Keratinocyte (primary cell): ENCODE data around the gene PPP1R2B. TPM values are rescaled to one million over a fixed set of nuclear protein-coding genes. Genes with fewer than 3 reads are reported as not detected.

Source experiments
- DNase-seq: peaks from one replicate; pipeline ENCODE4 v3.0.0-alpha.2; 2011; ENCODE audit warnings: low read depth, missing footprints, low spot score
- FAIRE-seq: peaks from 2 replicates; lab custom pipeline; 2011; peaks lifted over from hg19 to GRCh38; lab: Jason Lieb, UNC
- H2AFZ ChIP-seq: 2 replicates; pipeline ENCODE4 v1.6.0; 2012; ENCODE audit warnings: low read length, control low read depth, inconsistent platforms; ENCODE audit not compliant: control insufficient read depth
- H3K27ac ChIP-seq: 2 replicates; pipeline ENCODE4 v1.5.1; 2011; ENCODE audit warnings: low read length; ENCODE audit not compliant: control insufficient read depth, insufficient read depth
- H3K27me3 ChIP-seq: 3 replicates; pipeline ENCODE4 v1.6.0; 2011; ENCODE audit warnings: low read length; ENCODE audit not compliant: control insufficient read depth, insufficient read depth; ENCODE audit errors: extremely low read depth
- H3K36me3 ChIP-seq, 2 experiments: 2 replicates in 1 of 2; 3 replicates in 1 of 2; pipeline ENCODE4 v1.5.1; 2011; ENCODE audit warnings: low read length in 2 of 2, mild to moderate bottlenecking in 1 of 2; ENCODE audit not compliant: control insufficient read depth in 2 of 2, insufficient read depth in 2 of 2; ENCODE audit errors: extremely low read depth in 1 of 2
- H3K4me1 ChIP-seq: 3 replicates; pipeline ENCODE4 v1.5.1; 2011; ENCODE audit warnings: low read length; ENCODE audit not compliant: control insufficient read depth, insufficient read depth; ENCODE audit errors: extremely low read depth
- H3K4me2 ChIP-seq: 3 replicates; pipeline ENCODE4 v1.6.0; 2011; ENCODE audit warnings: low read depth, low read length; ENCODE audit not compliant: control insufficient read depth, insufficient read depth; ENCODE audit errors: extremely low read depth
- H3K4me3 ChIP-seq, 3 experiments: fragments of 200-600 bp in 1 of 3; sonication (generic) in 1 of 3; 2 replicates in 2 of 3; 3 replicates in 1 of 3; pipeline ENCODE4 v1.5.1; 2011 to 2016; ENCODE audit warnings: low read length in 3 of 3, mild to moderate bottlenecking in 3 of 3, control low read depth in 2 of 3, inconsistent platforms in 1 of 3, low read depth in 1 of 3, mixed read lengths in 1 of 3, mixed run types in 1 of 3, moderate library complexity in 1 of 3; ENCODE audit not compliant: control insufficient read depth in 2 of 3, insufficient read depth in 2 of 3; ENCODE audit errors: extremely low read depth in 1 of 3
- H3K79me2 ChIP-seq: 2 replicates; pipeline ENCODE4 v1.6.0; 2012; ENCODE audit warnings: low read length; ENCODE audit not compliant: control insufficient read depth, insufficient read depth
- H3K9ac ChIP-seq: 3 replicates; pipeline ENCODE4 v1.6.0; 2011; ENCODE audit warnings: low read length; ENCODE audit not compliant: control insufficient read depth, insufficient read depth; ENCODE audit errors: extremely low read depth
- H3K9me1 ChIP-seq: 3 replicates; pipeline ENCODE4 v1.6.0; 2011; ENCODE audit warnings: low read length; ENCODE audit not compliant: control insufficient read depth, insufficient read depth; ENCODE audit errors: extremely low read depth
- H3K9me3 ChIP-seq: 2 replicates; pipeline ENCODE4 v1.5.1; 2012; ENCODE audit warnings: low read depth, low read length; ENCODE audit not compliant: control insufficient read depth
- H4K20me1 ChIP-seq: 3 replicates; pipeline ENCODE4 v1.6.0; 2011; ENCODE audit warnings: low read length; ENCODE audit not compliant: control insufficient read depth, insufficient read depth; ENCODE audit errors: extremely low read depth
- EZH2 ChIP-seq: IDR thresholded peaks from one replicate; pipeline ENCODE4 v1.6.1; 2012; ENCODE audit warnings: inconsistent platforms, mild to moderate bottlenecking, low read length, moderate library complexity
- dilution Hi-C: fragments of 300-500 bp; cut with MboI; formaldehyde crosslinking; loops from one replicate; pipeline ENCODE4 v1.7.0; 2020; ENCODE audit warnings: low sequenced_read_pairs; ENCODE audit not compliant: extremely low pct_ligation_motif_present
- polyA plus RNA-seq, 5 experiments: library from polyadenylated mRNA; depleted of rRNA in 3 of 5; stranded (reverse) in 3 of 5; stranded (forward) in 1 of 5; unstranded in 1 of 5; fragments of >200 nt; gene quantifications; 1 replicate in 1 of 5; 2 replicates in 3 of 5; 3 replicates in 1 of 5; pipeline versions ENCODE4 v1.2.1 to v1.2.3, GENCODE V29; 2011 to 2012; ENCODE audit warnings: missing spikeins in 2 of 5, low read depth in 1 of 5, low replicate concordance in 1 of 5
- TF ChIP-seq, protein P1 (sequence below), 3 experiments: IDR thresholded peaks in 1 of 3; conservative IDR thresholded peaks in 1 of 3; optimal IDR thresholded peaks in 1 of 3; 2 replicates in 2 of 3; 3 replicates in 1 of 3; pipeline versions ENCODE3 to v1.5.1; 2011; ENCODE audit warnings: low read length in 3 of 3, mild to moderate bottlenecking in 3 of 3, moderate library complexity in 2 of 3, control low read depth in 1 of 3, inconsistent platforms in 1 of 3; ENCODE audit not compliant: insufficient read depth in 2 of 3; ENCODE audit errors: extremely low read depth in 1 of 3

Gene PPP1R2B
- polyA plus RNA-seq, 1 donor (not counting 4 experiments of a cell fraction or from before 2014, with no cell fraction given), result 0.05 TPM

DNA sequence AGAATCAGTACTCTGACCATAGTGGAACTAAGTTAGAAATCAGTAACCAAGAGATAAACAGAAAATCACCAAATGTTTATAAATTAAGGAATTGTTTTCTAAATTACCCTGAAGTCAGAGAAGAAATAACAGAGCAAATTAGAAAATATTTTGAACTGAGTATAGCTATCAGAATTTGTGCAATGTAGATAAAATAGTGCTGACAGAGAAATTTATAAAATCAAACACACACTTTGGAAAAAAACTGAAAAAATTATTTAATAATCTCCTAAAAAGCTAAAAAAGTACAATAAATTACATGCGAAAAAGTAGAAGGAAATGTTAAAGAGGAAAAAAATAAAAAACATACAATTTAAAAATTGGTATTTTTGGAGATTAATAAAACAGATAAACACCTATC lies 37.1 kb upstream of the PPP1R2B start:
- no peak for DNase-seq
- FAIRE-seq, result no peak
- Histone ChIP-seq H3K9me3 (no peaks in the 10 kb centered on the region), H3K27me3 (no peaks in the 10 kb centered on the region), H3K9me1 (no peaks in the 10 kb centered on the region), H3K9ac (no peak overlapping the region), H3K79me2 (no peaks in the 10 kb centered on the region), H3K27ac (no peak overlapping the region), H3K36me3 (no peaks in the 10 kb centered on the region), H3K4me2 (no peak overlapping the region), H2AFZ (no peak overlapping the region), H3K4me1 (no peaks in the 10 kb centered on the region), H4K20me1 (no peaks in the 10 kb centered on the region), H3K4me3 (no peak overlapping the region)
- TF ChIP-seq EZH2, result no peak
- TF ChIP-seq, protein P1, sequence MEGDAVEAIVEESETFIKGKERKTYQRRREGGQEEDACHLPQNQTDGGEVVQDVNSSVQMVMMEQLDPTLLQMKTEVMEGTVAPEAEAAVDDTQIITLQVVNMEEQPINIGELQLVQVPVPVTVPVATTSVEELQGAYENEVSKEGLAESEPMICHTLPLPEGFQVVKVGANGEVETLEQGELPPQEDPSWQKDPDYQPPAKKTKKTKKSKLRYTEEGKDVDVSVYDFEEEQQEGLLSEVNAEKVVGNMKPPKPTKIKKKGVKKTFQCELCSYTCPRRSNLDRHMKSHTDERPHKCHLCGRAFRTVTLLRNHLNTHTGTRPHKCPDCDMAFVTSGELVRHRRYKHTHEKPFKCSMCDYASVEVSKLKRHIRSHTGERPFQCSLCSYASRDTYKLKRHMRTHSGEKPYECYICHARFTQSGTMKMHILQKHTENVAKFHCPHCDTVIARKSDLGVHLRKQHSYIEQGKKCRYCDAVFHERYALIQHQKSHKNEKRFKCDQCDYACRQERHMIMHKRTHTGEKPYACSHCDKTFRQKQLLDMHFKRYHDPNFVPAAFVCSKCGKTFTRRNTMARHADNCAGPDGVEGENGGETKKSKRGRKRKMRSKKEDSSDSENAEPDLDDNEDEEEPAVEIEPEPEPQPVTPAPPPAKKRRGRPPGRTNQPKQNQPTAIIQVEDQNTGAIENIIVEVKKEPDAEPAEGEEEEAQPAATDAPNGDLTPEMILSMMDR (optimal IDR thresholded peaks at IDR 0.05 in 1 of 3, IDR thresholded peaks at IDR 0.05 in 1 of 3, conservative IDR thresholded peaks at IDR 0.05 in 1 of 3; ENCODE audit: extremely low read depth in 1 of 3, insufficient read depth in 2 of 3, low read length in 3 of 3), result no peak
- dilution Hi-C loops, result no loop called here

DNA sequence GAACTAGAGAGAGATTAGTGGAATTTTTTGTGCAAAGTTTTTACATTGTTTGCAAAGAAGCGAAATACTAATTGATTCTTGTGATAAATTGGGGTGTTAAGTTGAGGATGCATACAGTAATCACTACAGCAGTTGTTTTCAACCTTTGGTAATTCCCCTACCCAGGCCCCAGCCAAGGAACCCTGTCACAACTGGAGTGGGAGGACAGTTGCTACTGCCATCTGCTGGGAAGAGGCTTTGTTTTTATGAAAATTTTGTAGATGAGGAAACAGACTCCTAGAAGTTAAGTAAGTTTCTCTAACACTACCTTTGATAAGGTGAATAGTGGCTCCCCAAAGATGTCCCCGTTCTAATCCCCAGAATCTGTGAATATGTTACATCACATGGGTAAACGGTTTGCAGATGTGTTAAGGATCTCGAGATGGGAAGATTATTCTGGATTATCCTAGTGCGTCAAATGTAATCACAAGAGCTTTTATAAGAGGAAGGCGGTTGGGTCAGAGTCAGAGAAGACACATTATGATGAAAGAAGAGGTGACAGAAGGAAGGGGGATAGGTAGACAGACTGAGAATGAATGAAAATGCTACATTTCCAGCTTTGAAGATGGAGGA lies 34.0 kb upstream of the PPP1R2B start:
- H3K36me3 ChIP-seq, result no peaks in the 10 kb centered on the region
- H3K79me2 ChIP-seq, result no peaks in the 10 kb centered on the region
- no peaks in the 10 kb centered on the region for H3K27me3 ChIP-seq
- no peak overlapping the region for H3K27ac ChIP-seq
- no peaks in the 10 kb centered on the region for H3K9me3 ChIP-seq
- H3K4me1 ChIP-seq, result no peaks in the 10 kb centered on the region
- no peak for DNase-seq
- H3K4me3 ChIP-seq, result no peak overlapping the region
- H2AFZ ChIP-seq, result no peak overlapping the region
- no peak overlapping the region for H3K4me2 ChIP-seq
- H3K9me1 ChIP-seq, result no peaks in the 10 kb centered on the region
- no peak for FAIRE-seq
- dilution Hi-C loops, result no loop called here
- no peaks in the 10 kb centered on the region for H4K20me1 ChIP-seq
- TF ChIP-seq, protein P1 (optimal IDR thresholded peaks at IDR 0.05 in 1 of 3, IDR thresholded peaks at IDR 0.05 in 1 of 3, conservative IDR thresholded peaks at IDR 0.05 in 1 of 3; ENCODE audit: extremely low read depth in 1 of 3, insufficient read depth in 2 of 3, low read length in 3 of 3), result peak in 1 of 3 experiments; percentile 25
- TF ChIP-seq EZH2, result no peak
- H3K9ac ChIP-seq, result no peak overlapping the region
